ENCODE measurements around the gene CSNK1E.
"Not testable (repeated sequence)": the region's sequence is repeated elsewhere in the genome, so short reads cannot be mapped to it uniquely, and the experiment has no call there.

Gene CSNK1E

DNA sequence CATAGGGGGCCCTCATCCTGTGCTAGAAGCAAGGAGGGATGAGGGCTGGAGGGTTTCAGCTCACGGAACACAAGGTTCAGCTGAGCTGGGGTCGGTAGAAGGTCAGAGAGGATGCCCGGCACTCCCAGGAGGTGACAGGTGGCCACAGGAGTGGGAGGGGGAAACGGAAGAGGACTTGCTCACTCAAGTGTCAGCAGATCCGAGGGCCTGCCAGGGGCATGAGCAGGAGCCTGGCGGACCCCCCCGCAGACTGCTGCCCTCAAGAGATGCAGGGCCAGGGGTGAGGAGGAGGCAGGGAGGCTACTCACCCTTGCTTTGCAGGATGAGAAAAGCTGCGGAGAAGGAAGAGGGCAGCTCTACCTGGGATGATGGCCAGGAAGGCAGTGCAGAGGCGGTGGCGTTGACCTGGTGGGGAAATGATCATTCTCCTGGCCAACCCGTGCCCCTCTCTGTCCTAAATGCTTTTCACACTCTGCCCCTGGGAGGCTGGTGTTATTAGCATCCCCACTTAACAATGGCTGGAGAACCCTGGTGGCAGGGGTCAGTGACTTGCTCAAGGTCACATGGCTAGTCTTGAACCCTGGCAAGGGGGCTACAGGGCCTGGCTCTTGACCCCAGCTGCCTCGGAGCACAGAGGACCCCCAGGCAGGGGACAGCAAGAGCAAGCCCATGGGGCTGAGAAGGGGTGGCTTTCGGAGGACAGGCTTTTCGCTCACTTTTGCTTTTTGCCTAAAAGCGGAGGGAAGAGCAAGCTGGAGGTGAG, 30.1 kb upstream of the CSNK1E start:
- peak; percentile 28 for DNase-seq
- Mint-ChIP-seq H3K4me3 (no peak overlapping the region), H3K36me3 (ENCODE audit: low read depth) (no peaks in the 10 kb centered on the region), H3K27me3 (ENCODE audit: low read depth, poor library complexity) (peaks cover 5% of the 10 kb centered on the region), H3K4me1 (peaks cover 41% of the 10 kb centered on the region), H3K9me3 (no peaks in the 10 kb centered on the region), H3K27ac (peak overlapping the region; percentile 66)
- TF ChIP-seq, protein P1, sequence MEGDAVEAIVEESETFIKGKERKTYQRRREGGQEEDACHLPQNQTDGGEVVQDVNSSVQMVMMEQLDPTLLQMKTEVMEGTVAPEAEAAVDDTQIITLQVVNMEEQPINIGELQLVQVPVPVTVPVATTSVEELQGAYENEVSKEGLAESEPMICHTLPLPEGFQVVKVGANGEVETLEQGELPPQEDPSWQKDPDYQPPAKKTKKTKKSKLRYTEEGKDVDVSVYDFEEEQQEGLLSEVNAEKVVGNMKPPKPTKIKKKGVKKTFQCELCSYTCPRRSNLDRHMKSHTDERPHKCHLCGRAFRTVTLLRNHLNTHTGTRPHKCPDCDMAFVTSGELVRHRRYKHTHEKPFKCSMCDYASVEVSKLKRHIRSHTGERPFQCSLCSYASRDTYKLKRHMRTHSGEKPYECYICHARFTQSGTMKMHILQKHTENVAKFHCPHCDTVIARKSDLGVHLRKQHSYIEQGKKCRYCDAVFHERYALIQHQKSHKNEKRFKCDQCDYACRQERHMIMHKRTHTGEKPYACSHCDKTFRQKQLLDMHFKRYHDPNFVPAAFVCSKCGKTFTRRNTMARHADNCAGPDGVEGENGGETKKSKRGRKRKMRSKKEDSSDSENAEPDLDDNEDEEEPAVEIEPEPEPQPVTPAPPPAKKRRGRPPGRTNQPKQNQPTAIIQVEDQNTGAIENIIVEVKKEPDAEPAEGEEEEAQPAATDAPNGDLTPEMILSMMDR (IDR thresholded peaks at IDR 0.05): no peak

DNA sequence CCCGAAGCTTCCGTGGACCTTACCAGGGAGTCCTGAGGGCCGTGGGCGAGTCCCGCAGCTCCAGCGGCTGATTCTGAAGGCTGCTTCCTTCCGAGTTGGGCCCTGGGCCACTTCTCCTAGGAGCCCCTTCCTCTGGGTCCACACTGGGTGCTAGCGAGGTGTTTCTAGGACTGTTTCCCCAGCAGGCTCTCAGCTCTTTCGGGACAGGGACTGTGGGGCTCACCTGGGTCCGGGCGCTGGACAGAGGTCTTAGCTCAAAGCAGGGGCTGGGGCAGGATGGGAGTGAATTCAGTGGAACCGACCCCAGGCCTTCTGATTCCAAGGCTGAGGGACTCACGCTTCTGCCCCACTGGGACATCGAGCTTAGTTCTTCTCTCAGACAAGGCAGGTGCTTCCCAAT, 29.3 kb upstream of the CSNK1E start:
- DNase-seq: no peak
- H3K27me3 Mint-ChIP-seq (ENCODE audit: low read depth, poor library complexity): peaks cover 7% of the 10 kb centered on the region
- H3K36me3 Mint-ChIP-seq (ENCODE audit: low read depth): no peaks in the 10 kb centered on the region
- H3K4me3 Mint-ChIP-seq: no peak overlapping the region
- TF ChIP-seq, protein P1 (IDR thresholded peaks at IDR 0.05): no peak
- H3K27ac Mint-ChIP-seq: no peak overlapping the region
- H3K4me1 Mint-ChIP-seq: peaks cover 41% of the 10 kb centered on the region
- no peaks in the 10 kb centered on the region for H3K9me3 Mint-ChIP-seq

DNA sequence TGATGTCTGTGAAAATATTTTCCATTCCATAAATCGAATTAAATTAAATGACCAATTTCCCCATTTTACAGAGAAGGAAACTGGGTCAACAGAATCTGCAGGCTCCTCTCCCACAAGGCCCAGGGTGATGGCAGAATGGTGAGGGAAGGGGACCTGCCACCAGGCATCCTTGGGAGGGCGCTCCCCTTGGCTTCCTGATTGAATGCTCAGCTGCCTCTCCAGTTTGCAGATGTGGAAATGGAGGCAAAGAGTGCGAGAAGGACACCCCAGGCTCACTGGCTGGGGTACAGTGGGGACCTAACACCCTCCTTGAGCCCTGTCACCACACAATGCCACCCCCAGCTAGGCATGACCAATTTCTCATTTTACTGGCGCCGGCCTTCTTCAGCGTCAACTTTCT, 28.5 kb upstream of the CSNK1E start:
- no peak overlapping the region for H3K27ac Mint-ChIP-seq

DNA sequence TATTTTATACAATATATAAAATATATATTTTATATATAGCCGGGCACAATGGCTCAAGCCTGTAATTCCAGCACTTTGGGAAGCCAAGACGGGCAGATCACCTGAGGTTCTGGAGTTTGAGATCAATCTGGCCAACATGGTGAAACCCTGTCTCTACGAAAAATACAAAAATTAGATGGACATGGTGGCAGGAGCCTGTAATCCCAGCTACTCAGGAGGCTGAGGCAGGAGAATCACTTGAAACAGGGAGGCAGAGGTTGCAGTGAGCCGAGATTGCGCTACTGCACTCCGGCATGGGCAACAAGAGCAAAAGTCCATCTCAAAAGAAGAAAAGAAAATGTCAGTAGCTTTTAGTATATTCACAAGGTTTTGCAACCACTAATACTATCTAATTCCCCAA, 22.7 kb upstream of the CSNK1E start:
- H3K9me3 Mint-ChIP-seq; H3K4me3 Mint-ChIP-seq; DNase-seq; H3K4me1 Mint-ChIP-seq; H3K27ac Mint-ChIP-seq; H3K36me3 Mint-ChIP-seq (ENCODE audit: low read depth): not testable (repeated sequence)
- peaks cover 37% of the 10 kb centered on the region for H3K27me3 Mint-ChIP-seq (ENCODE audit: low read depth, poor library complexity)

More for the DNA sequence above, 28.5 kb upstream of the CSNK1E start:
- no peak overlapping the region for H3K4me3 Mint-ChIP-seq
- peaks cover 7% of the 10 kb centered on the region for H3K27me3 Mint-ChIP-seq (ENCODE audit: low read depth, poor library complexity)
- H3K36me3 Mint-ChIP-seq (ENCODE audit: low read depth): no peaks in the 10 kb centered on the region
- DNase-seq: no peak
- TF ChIP-seq, protein P1 (IDR thresholded peaks at IDR 0.05): no peak
- peaks cover 38% of the 10 kb centered on the region for H3K4me1 Mint-ChIP-seq
- H3K9me3 Mint-ChIP-seq: no peaks in the 10 kb centered on the region

DNA sequence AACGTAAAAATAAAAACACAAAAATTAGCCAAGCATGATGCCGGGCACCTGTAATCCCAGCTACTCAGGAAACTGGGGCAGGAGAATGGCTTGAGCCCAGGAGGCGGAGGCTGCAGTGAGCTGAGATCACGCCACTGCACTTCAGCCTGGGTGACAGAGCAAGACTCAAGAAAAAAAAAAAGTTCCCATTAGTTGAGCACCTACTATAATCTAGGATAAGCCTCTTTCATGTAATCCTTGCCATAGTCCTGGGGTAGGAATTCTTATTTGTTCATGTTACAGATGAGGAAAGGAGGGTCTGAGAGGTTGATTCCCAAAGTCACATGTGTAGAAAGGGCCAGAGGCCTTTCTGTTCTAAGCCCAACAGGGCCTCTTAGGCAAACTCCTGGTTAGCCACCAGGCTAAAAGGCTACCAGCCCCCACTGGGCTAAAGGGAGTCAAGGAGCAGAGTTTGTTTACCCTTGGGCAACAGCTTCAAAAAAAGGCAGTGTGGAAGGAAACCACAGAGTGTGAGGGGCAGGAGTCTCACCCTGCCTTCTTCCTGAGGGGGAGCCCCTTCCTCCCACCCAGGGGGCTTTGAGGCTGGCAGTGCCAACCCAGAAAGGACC, 21.6 kb upstream of the CSNK1E start:
- H3K27me3 Mint-ChIP-seq (ENCODE audit: low read depth, poor library complexity): peaks cover 39% of the 10 kb centered on the region
- H3K36me3 Mint-ChIP-seq (ENCODE audit: low read depth): no peaks in the 10 kb centered on the region
- H3K4me3 Mint-ChIP-seq: no peak overlapping the region
- TF ChIP-seq, protein P1 (IDR thresholded peaks at IDR 0.05): no peak
- H3K27ac Mint-ChIP-seq: no peak overlapping the region
- peaks cover 4% of the 10 kb centered on the region for H3K4me1 Mint-ChIP-seq
- H3K9me3 Mint-ChIP-seq: no peaks in the 10 kb centered on the region
- DNase-seq: no peak

DNA sequence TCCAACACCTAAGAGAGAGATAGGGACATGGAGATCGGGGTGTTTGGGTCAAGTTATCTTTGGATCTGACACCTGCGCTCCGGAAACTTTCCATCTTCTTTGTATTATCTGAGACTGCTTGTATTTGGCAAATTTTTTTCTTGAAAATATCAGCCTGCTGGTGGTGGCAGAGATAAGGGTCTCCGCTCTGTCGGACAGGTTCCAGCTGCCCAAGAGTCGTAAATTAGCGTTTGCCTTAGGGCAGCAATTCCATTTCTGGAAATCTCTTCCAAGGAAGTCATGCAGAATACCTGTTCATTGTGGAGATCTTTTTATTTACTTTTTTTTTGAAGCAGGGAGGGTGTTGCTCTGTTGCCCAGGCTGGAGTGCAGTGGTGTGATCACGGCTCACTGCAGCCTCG, 19.5 kb upstream of the CSNK1E start:
- DNase-seq: no peak
- Mint-ChIP-seq H3K27ac (no peak overlapping the region), H3K4me3 (peak overlapping the region; percentile 77), H3K4me1 (peaks cover 4% of the 10 kb centered on the region), H3K9me3 (no peaks in the 10 kb centered on the region), H3K36me3 (ENCODE audit: low read depth) (no peaks in the 10 kb centered on the region), H3K27me3 (ENCODE audit: low read depth, poor library complexity) (peaks cover 38% of the 10 kb centered on the region)
- TF ChIP-seq, protein P1 (IDR thresholded peaks at IDR 0.05): no peak

All from nephron progenitor cell (in vitro differentiated cells).